Mesenchymal stem cell (in vitro differentiated cells and primary cell): ENCODE results near the gene CCNJL. TPM values are rescaled to one million over a fixed set of nuclear protein-coding genes. Genes with fewer than 3 reads are reported as not detected.

ENCODE experiments used
- DNase-seq: peaks from one replicate; pipeline ENCODE4 v3.0.0-alpha.2; 2013
- H2AFZ ChIP-seq: one replicate; pipeline ENCODE4 v1.6.1; 2013; ENCODE audit warnings: low read depth, mild to moderate bottlenecking, control low read depth, inconsistent platforms, low read length, moderate library complexity
- H2AK5ac ChIP-seq: 2 replicates; pipeline ENCODE4 v1.6.1; 2013; ENCODE audit warnings: low read length, moderate library complexity, mild to moderate bottlenecking, inconsistent platforms; ENCODE audit not compliant: severe bottlenecking
- H2BK120ac ChIP-seq: one replicate; pipeline ENCODE4 v1.6.1; 2013; ENCODE audit warnings: low read depth, mild to moderate bottlenecking, inconsistent platforms, low read length, moderate library complexity
- H2BK12ac ChIP-seq, 2 experiments: one replicate each; pipeline ENCODE4 v1.6.1; 2013; ENCODE audit warnings: inconsistent platforms in 2 of 2, low read length in 2 of 2, mild to moderate bottlenecking in 2 of 2, moderate library complexity in 2 of 2, control low read depth in 1 of 2
- H2BK15ac ChIP-seq: one replicate; pipeline ENCODE4 v1.6.1; 2013; ENCODE audit warnings: mild to moderate bottlenecking, low read depth, inconsistent platforms; ENCODE audit not compliant: poor library complexity, severe bottlenecking
- H2BK5ac ChIP-seq: 2 replicates; pipeline ENCODE4 v1.6.1; 2013; ENCODE audit warnings: low read depth, mild to moderate bottlenecking, low read length, control low read depth, inconsistent platforms; ENCODE audit not compliant: poor library complexity, severe bottlenecking
- H3K14ac ChIP-seq, 2 experiments: one replicate each; pipeline ENCODE4 v1.6.1; 2013; ENCODE audit warnings: inconsistent platforms in 2 of 2, low read length in 2 of 2, control low read depth in 1 of 2, mild to moderate bottlenecking in 1 of 2, moderate library complexity in 1 of 2
- H3K18ac ChIP-seq, 2 experiments: one replicate each; pipeline ENCODE4 v1.6.1; 2013; ENCODE audit warnings: inconsistent platforms in 2 of 2, low read length in 2 of 2, control low read depth in 1 of 2, low read depth in 1 of 2, mild to moderate bottlenecking in 1 of 2
- H3K23ac ChIP-seq, 2 experiments: one replicate each; pipeline ENCODE4 v1.6.1; 2013; ENCODE audit warnings: inconsistent platforms in 2 of 2, low read length in 2 of 2, mild to moderate bottlenecking in 2 of 2, moderate library complexity in 2 of 2, control low read depth in 1 of 2
- H3K27ac ChIP-seq: 2 replicates; pipeline ENCODE4 v1.5.1; 2013; ENCODE audit warnings: mild to moderate bottlenecking, moderate library complexity, low read length, control low read depth, inconsistent platforms; ENCODE audit not compliant: poor library complexity, severe bottlenecking
- H3K27me3 ChIP-seq, 2 experiments: 2 replicates each; pipeline versions ENCODE4 v1.6.1 to v1.7.0; 2013; ENCODE audit warnings: low read length in 2 of 2, mild to moderate bottlenecking in 2 of 2, moderate library complexity in 2 of 2, control low read depth in 1 of 2, inconsistent platforms in 1 of 2; ENCODE audit not compliant: control insufficient read depth in 1 of 2, insufficient read depth in 1 of 2
- H3K36me3 ChIP-seq, 2 experiments: 2 replicates each; pipeline versions ENCODE4 v1.6.1 to v1.7.0; 2013; ENCODE audit warnings: low read length in 2 of 2, control low read depth in 1 of 2, inconsistent platforms in 1 of 2, low read depth in 1 of 2, mild to moderate bottlenecking in 1 of 2; ENCODE audit not compliant: insufficient read depth in 2 of 2, control insufficient read depth in 1 of 2
- H3K4ac ChIP-seq, 2 experiments: one replicate each; pipeline ENCODE4 v1.6.1; 2013; ENCODE audit warnings: inconsistent platforms in 2 of 2, low read length in 2 of 2, mild to moderate bottlenecking in 2 of 2, moderate library complexity in 2 of 2, control low read depth in 1 of 2, low read depth in 1 of 2
- H3K4me1 ChIP-seq: 2 replicates; pipeline ENCODE4 v1.6.1; 2013; ENCODE audit warnings: low read depth, low read length, control low read depth; ENCODE audit not compliant: control insufficient read depth, insufficient read depth
- H3K4me2 ChIP-seq: 2 replicates; pipeline ENCODE4 v1.6.1; 2013; ENCODE audit warnings: low read length, mild to moderate bottlenecking, inconsistent platforms; ENCODE audit not compliant: poor library complexity, severe bottlenecking
- H3K4me3 ChIP-seq, 2 experiments: 2 replicates each; pipeline versions ENCODE4 v1.5.1 to v1.7.0; 2013; ENCODE audit warnings: low read length in 2 of 2, mild to moderate bottlenecking in 2 of 2, control low read depth in 1 of 2, low read depth in 1 of 2; ENCODE audit not compliant: insufficient read depth in 1 of 2
- H3K79me1 ChIP-seq: replicated peaks from 2 replicates; pipeline ENCODE4 v1.6.1; 2013; ENCODE audit warnings: mild to moderate bottlenecking, control low read depth, low read length, inconsistent platforms; ENCODE audit not compliant: poor library complexity, severe bottlenecking
- H3K9ac ChIP-seq: 2 replicates; pipeline ENCODE4 v1.7.0; 2013; ENCODE audit warnings: mild to moderate bottlenecking, low read length, moderate library complexity
- H3K9me3 ChIP-seq: 2 replicates; pipeline ENCODE4 v1.7.0; 2013; ENCODE audit warnings: mild to moderate bottlenecking, low read length; ENCODE audit not compliant: control insufficient read depth
- H4K8ac ChIP-seq: one replicate; pipeline ENCODE4 v1.6.1; 2013; ENCODE audit warnings: inconsistent platforms, mild to moderate bottlenecking, low read length, moderate library complexity
- H4K91ac ChIP-seq: one replicate; pipeline ENCODE4 v1.6.1; 2013; ENCODE audit warnings: mild to moderate bottlenecking, low read length, inconsistent platforms
- WGBS: methylation state at CpG from one replicate; pipeline ENCODE4 v1.1.7; 2013; ENCODE audit warnings: mixed read lengths; 5-methylcytosine and 5-hydroxymethylcytosine counted together
- small RNA-seq: library from polyadenylated mRNA; stranded (forward); fragments of <200 nt; extraction: miRNeasy Mini kit (QIAGEN cat#:217004); gene quantifications from one replicate; pipeline ENCODE3, GENCODE V24; 2013; ENCODE audit warnings: low read depth

The CCNJL gene

DNA sequence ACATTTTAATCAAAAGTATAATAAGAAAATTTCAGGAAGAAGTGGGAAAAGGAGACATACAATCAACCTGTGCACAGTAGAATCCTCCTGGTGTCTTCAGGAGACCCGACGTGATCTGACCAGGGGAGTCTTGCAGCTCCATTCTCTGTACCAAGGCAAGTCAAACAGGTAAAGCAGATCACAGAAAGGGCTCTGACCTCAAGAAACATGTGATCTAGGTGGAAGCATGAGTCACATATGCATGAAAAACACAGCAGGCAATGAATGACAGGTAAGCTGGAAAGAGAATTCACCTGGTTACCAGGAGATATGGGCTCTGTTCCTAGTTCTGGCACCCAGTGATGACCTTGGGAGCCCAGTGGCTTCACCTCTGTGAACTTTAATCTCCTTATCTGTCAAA is 102.4 kb downstream of the CCNJL start:
- H2BK5ac ChIP-seq: no peak overlapping the region
- H3K14ac ChIP-seq: no peak overlapping the region
- no peak overlapping the region for H2BK15ac ChIP-seq
- H4K8ac ChIP-seq: no peak overlapping the region
- no peak for DNase-seq
- H2AK5ac ChIP-seq: no peak overlapping the region
- no peak overlapping the region for H2AFZ ChIP-seq
- H3K9ac ChIP-seq: no peak overlapping the region
- no peak overlapping the region for H3K18ac ChIP-seq
- H3K4me1 ChIP-seq: no peaks in the 10 kb centered on the region
- no peaks in the 10 kb centered on the region for H3K9me3 ChIP-seq
- H4K91ac ChIP-seq: no peak overlapping the region
- H3K79me1 ChIP-seq: no peaks in the 10 kb centered on the region
- WGBS: 92% methylated on average over 2 of the region's 2 CpGs
- no peak overlapping the region for H3K27ac ChIP-seq
- no peak overlapping the region for H3K4ac ChIP-seq
- no peak overlapping the region for H3K23ac ChIP-seq
- H3K4me2 ChIP-seq: no peak overlapping the region
- no peaks in the 10 kb centered on the region for H3K36me3 ChIP-seq
- H2BK120ac ChIP-seq: no peak overlapping the region
- H3K27me3 ChIP-seq: peaks cover 0 to 15% of the 10 kb centered on the region in 2 experiments
- no peak overlapping the region for H3K4me3 ChIP-seq
- H2BK12ac ChIP-seq: no peak overlapping the region

DNA sequence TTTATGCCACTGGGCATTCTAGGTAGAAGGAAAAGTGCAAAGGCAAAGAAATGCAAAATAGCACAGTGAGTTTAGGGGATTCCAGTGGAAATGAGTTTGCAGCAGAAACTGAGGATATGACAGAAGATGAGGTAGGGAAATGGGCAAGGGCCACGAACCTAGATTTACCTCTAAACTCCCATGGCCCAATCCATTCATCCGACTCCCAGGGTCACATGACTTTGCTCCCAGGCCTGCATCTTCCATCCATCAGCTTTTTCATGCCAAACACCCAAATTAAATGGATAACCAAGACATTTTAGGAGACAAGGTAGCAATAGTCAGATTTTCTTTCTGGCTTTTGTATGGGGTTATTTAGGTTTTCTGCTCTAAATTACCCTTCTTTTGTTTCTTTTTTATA is 105.3 kb downstream of the CCNJL start:
- H3K27me3 ChIP-seq: peaks cover 0 to 15% of the 10 kb centered on the region in 2 experiments
- 86% methylated on average over 1 of the region's 2 CpGs for WGBS
- H3K27ac ChIP-seq: no peak overlapping the region
- H3K14ac ChIP-seq: no peak overlapping the region
- H4K8ac ChIP-seq: no peak overlapping the region
- no peak overlapping the region for H2BK15ac ChIP-seq
- H3K23ac ChIP-seq: no peak overlapping the region
- no peak overlapping the region for H2AFZ ChIP-seq
- no peak overlapping the region for H2AK5ac ChIP-seq
- DNase-seq: no peak
- H3K9me3 ChIP-seq: no peaks in the 10 kb centered on the region
- no peak overlapping the region for H3K4ac ChIP-seq
- H3K4me2 ChIP-seq: no peak overlapping the region
- H4K91ac ChIP-seq: no peak overlapping the region
- no peaks in the 10 kb centered on the region for H3K79me1 ChIP-seq
- H2BK5ac ChIP-seq: no peak overlapping the region
- no peak overlapping the region for H2BK120ac ChIP-seq
- H3K4me1 ChIP-seq: no peaks in the 10 kb centered on the region
- H2BK12ac ChIP-seq: no peak overlapping the region
- no peak overlapping the region for H3K9ac ChIP-seq
- no peaks in the 10 kb centered on the region for H3K36me3 ChIP-seq
- H3K18ac ChIP-seq: no peak overlapping the region
- H3K4me3 ChIP-seq: no peak overlapping the region

Small RNAs within 50 kb of the gene (small RNA-seq; reads per million reads assigned to genes)
- gene AC112191.3: not detected
